K562 (cell line): ENCODE measurements around the gene AKAP13. TPM values are rescaled to one million over a fixed set of nuclear protein-coding genes. Genes with fewer than 3 reads are reported as not detected.

Source experiments
- CHD2 ChIP-seq: IDR thresholded peaks from 2 replicates; pipeline ENCODE4 v1.6.1; 2011; ENCODE audit warnings: low read depth, low read length
- DPF2 ChIP-seq: fragments of 450-650 bp; IDR thresholded peaks from 2 replicates; pipeline ENCODE4 v1.6.1; 2016
- KHSRP ChIP-seq: fragments of 450-650 bp; IDR thresholded peaks from 2 replicates; pipeline ENCODE4 v1.6.1; 2017
- MIER1 ChIP-seq: fragments of 450-650 bp; IDR thresholded peaks from 2 replicates; pipeline ENCODE4 v1.6.1; 2016; ENCODE audit warnings: antibody characterized with exemption, mild to moderate bottlenecking, low read depth
- NFIX ChIP-seq: fragments of 250-450 bp; sonication (Bioruptor Pico); IDR thresholded peaks from 2 replicates; pipeline ENCODE4 v1.4.0; 2020; ENCODE audit warnings: low read depth, mild to moderate bottlenecking, moderate library complexity
- PPARD ChIP-seq: fragments of 250-450 bp; sonication (Bioruptor Pico); IDR thresholded peaks from 2 replicates; pipeline ENCODE4 v1.8.0; 2022; ENCODE audit warnings: inconsistent platforms, mild to moderate bottlenecking, moderate library complexity
- SP2 ChIP-seq: IDR thresholded peaks from 2 replicates; pipeline ENCODE4 v1.6.1; 2011; ENCODE audit warnings: mild to moderate bottlenecking, low read depth, low read length, moderate library complexity; ENCODE audit not compliant: poor library complexity, severe bottlenecking; ENCODE audit errors: extremely low read depth
- TAL1 ChIP-seq: fragments of 450-650 bp; IDR thresholded peaks from 2 replicates; pipeline ENCODE4 v1.6.1; 2016; ENCODE audit warnings: mild to moderate bottlenecking
- WHSC1 ChIP-seq: IDR thresholded peaks from one replicate; pipeline ENCODE4 v1.6.1; 2012; ENCODE audit warnings: low read length, control low read depth, inconsistent platforms
- ZNF57 ChIP-seq: fragments of 450-650 bp; formaldehyde crosslinking; IDR thresholded peaks from 2 replicates; pipeline ENCODE4 v1.4.0; 2020; ENCODE audit warnings: mild to moderate bottlenecking, moderate library complexity
- ZSCAN32 ChIP-seq: fragments of 450-650 bp; formaldehyde crosslinking; IDR thresholded peaks from 2 replicates; pipeline ENCODE4 v1.4.0; 2020; ENCODE audit warnings: mild to moderate bottlenecking, moderate library complexity
- polyA plus RNA-seq, 8 experiments: library from polyadenylated mRNA; depleted of rRNA in 4 of 8; stranded (reverse) in 5 of 8; unstranded in 3 of 8; fragments of >200 nt; fragmentation: Nextera tagmentation in 2 of 8; fragmentation: Illumina TruSeq in 1 of 8; extraction: Ambion mirVana in 2 of 8; extraction: Trizol in 1 of 8; gene quantifications; 2 replicates each; pipeline versions ENCODE4 v1.2.1 to v1.2.3, GENCODE V29; 2011 to 2014; ENCODE audit warnings: inconsistent platforms in 1 of 8, missing spikeins in 1 of 8
- total RNA-seq, 7 experiments: library from RNA; depleted of rRNA in 6 of 7; stranded (reverse); fragments of >200 nt in 6 of 7; fragmentation: Illumina TruSeq in 2 of 7; extraction: Trizol in 2 of 7; gene quantifications; 2 replicates each; pipeline versions ENCODE4 v1.2.1 to v1.2.3, GENCODE V29; 2011 to 2021; ENCODE audit warnings: low replicate concordance in 1 of 7
- TF ChIP-seq, protein P1 (sequence below): fragments of 450-650 bp; IDR thresholded peaks from 2 replicates; pipeline ENCODE4 v1.6.1; 2018; ENCODE audit not compliant: partially characterized antibody
- TF ChIP-seq, protein P2 (sequence below): sonication (generic); formaldehyde crosslinking; IDR thresholded peaks from 2 replicates; pipeline ENCODE4 v1.8.1; 2022; ENCODE audit warnings: missing genetic modification reagents
- TF ChIP-seq, protein P3 (sequence below): IDR thresholded peaks from 2 replicates; pipeline ENCODE4 v1.6.1; 2011; ENCODE audit not compliant: insufficient read length; ENCODE audit errors: extremely low read depth
- TF ChIP-seq, protein P4 (sequence below): fragments of 450-650 bp; formaldehyde crosslinking; IDR thresholded peaks from 2 replicates; pipeline ENCODE4 v1.4.0; 2022; ENCODE audit warnings: missing genetic modification characterization

Gene AKAP13
- total and polyA plus RNA-seq, 9 of the 15 experiments (the other 6 are each of a cell fraction or from before 2014, with no cell fraction given) = 0.03 to 1.7 (median 0.42) TPM

DNA sequence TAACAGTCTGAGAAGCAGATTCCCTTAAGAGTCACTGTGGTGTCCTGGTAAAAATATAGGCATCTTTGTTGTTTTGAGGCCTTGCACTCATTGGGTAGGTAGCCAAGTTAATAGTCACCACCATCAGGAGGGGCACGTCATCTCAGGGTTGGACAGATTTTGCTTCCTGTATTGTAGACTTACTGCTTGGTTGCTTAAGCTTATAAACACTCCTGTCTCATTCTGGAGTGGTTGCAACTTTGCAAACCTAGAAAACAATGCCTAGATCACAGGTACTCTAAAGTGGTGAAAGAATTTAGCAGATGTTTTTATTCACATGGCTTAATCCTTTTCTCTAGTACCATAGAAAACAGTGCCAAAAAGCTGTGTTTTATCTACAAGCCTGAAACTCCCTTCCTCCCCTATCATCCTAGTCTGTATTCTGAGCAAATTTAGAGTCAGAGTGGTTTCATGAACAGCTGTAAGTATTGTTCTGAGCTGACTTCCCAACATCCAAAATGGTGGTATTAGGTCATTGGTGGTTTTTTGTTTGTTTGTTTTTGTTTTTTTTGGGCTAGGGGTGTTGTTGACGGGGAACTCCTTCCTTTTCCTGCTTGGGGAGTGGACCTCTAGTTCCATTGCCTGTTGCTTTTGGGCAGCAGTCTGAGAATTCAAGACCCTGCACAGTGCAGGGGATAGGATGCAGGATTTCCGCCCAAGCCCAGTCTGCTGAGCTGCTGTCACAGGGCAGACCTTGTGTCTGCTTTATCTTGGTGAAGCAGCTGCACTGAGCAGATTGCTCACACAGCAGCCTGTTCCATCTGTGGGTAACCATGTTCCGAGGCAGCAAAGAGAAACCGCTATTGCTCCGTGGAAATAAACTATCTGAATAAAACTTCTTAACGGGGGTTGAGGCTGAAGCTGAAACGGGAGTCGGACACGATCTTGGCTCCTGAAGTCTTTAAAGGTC is 202.0 kb downstream of the AKAP13 start (continued):
- TF ChIP-seq, protein P1, sequence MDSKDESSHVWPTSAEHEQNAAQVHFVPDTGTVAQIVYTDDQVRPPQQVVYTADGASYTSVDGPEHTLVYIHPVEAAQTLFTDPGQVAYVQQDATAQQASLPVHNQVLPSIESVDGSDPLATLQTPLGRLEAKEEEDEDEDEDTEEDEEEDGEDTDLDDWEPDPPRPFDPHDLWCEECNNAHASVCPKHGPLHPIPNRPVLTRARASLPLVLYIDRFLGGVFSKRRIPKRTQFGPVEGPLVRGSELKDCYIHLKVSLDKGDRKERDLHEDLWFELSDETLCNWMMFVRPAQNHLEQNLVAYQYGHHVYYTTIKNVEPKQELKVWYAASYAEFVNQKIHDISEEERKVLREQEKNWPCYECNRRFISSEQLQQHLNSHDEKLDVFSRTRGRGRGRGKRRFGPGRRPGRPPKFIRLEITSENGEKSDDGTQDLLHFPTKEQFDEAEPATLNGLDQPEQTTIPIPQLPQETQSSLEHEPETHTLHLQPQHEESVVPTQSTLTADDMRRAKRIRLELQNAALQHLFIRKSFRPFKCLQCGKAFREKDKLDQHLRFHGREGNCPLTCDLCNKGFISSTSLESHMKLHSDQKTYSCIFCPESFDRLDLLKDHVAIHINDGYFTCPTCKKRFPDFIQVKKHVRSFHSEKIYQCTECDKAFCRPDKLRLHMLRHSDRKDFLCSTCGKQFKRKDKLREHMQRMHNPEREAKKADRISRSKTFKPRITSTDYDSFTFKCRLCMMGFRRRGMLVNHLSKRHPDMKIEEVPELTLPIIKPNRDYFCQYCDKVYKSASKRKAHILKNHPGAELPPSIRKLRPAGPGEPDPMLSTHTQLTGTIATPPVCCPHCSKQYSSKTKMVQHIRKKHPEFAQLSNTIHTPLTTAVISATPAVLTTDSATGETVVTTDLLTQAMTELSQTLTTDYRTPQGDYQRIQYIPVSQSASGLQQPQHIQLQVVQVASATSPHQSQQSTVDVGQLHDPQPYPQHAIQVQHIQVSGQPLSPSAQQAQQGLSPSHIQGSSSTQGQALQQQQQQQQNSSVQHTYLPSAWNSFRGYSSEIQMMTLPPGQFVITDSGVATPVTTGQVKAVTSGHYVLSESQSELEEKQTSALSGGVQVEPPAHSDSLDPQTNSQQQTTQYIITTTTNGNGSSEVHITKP = peak; percentile 25
- TF ChIP-seq, protein P2, sequence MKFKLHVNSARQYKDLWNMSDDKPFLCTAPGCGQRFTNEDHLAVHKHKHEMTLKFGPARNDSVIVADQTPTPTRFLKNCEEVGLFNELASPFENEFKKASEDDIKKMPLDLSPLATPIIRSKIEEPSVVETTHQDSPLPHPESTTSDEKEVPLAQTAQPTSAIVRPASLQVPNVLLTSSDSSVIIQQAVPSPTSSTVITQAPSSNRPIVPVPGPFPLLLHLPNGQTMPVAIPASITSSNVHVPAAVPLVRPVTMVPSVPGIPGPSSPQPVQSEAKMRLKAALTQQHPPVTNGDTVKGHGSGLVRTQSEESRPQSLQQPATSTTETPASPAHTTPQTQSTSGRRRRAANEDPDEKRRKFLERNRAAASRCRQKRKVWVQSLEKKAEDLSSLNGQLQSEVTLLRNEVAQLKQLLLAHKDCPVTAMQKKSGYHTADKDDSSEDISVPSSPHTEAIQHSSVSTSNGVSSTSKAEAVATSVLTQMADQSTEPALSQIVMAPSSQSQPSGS = no peak
- TF ChIP-seq CHD2 = no peak
- no peak for TF ChIP-seq ZSCAN32 (CRISPR knock-in tag)
- TF ChIP-seq DPF2 = 0 out of 2 replicates have a peak, but pooled peaks have one; percentile 29
- TF ChIP-seq, protein P3, sequence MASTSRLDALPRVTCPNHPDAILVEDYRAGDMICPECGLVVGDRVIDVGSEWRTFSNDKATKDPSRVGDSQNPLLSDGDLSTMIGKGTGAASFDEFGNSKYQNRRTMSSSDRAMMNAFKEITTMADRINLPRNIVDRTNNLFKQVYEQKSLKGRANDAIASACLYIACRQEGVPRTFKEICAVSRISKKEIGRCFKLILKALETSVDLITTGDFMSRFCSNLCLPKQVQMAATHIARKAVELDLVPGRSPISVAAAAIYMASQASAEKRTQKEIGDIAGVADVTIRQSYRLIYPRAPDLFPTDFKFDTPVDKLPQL = no peak
- no peak for TF ChIP-seq PPARD (CRISPR knock-in tag)
- no peak for TF ChIP-seq NFIX (CRISPR knock-in tag)
- no peak for TF ChIP-seq KHSRP
- TF ChIP-seq, protein P4, sequence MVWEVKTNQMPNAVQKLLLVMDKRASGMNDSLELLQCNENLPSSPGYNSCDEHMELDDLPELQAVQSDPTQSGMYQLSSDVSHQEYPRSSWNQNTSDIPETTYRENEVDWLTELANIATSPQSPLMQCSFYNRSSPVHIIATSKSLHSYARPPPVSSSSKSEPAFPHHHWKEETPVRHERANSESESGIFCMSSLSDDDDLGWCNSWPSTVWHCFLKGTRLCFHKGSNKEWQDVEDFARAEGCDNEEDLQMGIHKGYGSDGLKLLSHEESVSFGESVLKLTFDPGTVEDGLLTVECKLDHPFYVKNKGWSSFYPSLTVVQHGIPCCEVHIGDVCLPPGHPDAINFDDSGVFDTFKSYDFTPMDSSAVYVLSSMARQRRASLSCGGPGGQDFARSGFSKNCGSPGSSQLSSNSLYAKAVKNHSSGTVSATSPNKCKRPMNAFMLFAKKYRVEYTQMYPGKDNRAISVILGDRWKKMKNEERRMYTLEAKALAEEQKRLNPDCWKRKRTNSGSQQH (CRISPR knock-in tag) = no peak
- no peak for TF ChIP-seq MIER1
- no peak for TF ChIP-seq ZNF57 (CRISPR knock-in tag)
- no peak for TF ChIP-seq SP2
- TF ChIP-seq TAL1 = peak; percentile 63
- TF ChIP-seq WHSC1 = no peak
